Uterus (tissue), 4 donors: ENCODE results near the gene CST7. TPM values are rescaled to one million over a fixed set of nuclear protein-coding genes. Genes with fewer than 3 reads are reported as not detected.

Experiments used
- DNase-seq, 2 donors: peaks; one replicate each; pipeline ENCODE4 v3.0.0-alpha.2; 2019 to 2020
- H3K27ac ChIP-seq, 2 donors: fragments of 200-600 bp; sonication (generic); 1 replicate in 1 of 2; 2 replicates in 1 of 2; pipeline ENCODE4 v1.5.1; 2016 to 2018
- H3K27me3 ChIP-seq, 2 donors: fragments of 200-600 bp; sonication (generic); one replicate each; pipeline ENCODE4 v1.5.1; 2018 to 2019; ENCODE audit warnings: control low read depth in 1 of 2
- H3K36me3 ChIP-seq, 2 donors: fragments of 200-600 bp; sonication (generic); one replicate each; pipeline ENCODE4 v1.5.1; 2019; ENCODE audit warnings: control low read depth in 1 of 2
- H3K4me1 ChIP-seq, 2 donors: fragments of 200-600 bp; sonication (generic); one replicate each; pipeline ENCODE4 v1.5.1; 2018 to 2019; ENCODE audit warnings: control low read depth in 1 of 2
- H3K4me3 ChIP-seq, 2 donors: fragments of 200-600 bp; sonication (generic); 1 replicate in 1 of 2; 2 replicates in 1 of 2; pipeline ENCODE4 v1.5.1; 2018 to 2019; ENCODE audit warnings: mild to moderate bottlenecking in 1 of 2
- H3K9me3 ChIP-seq, 2 donors: fragments of 200-600 bp; sonication (generic); one replicate each; pipeline ENCODE4 v1.5.1; 2019; ENCODE audit warnings: control low read depth in 1 of 2
- CTCF ChIP-seq, 4 experiments: fragments of 200-600 bp in 2 of 4; fragments of 450-650 bp in 2 of 4; sonication (generic) in 2 of 4; IDR thresholded peaks; one replicate each; pipeline ENCODE4 v1.5.1; 2016 to 2019; ENCODE audit warnings: antibody characterized with exemption in 4 of 4, mild to moderate bottlenecking in 2 of 4, moderate library complexity in 1 of 4
- POLR2A ChIP-seq, 2 donors: fragments of 450-650 bp; IDR thresholded peaks; one replicate each; pipeline ENCODE4 v1.6.1; 2016; ENCODE audit warnings: antibody characterized with exemption in 2 of 2, mild to moderate bottlenecking in 1 of 2, moderate library complexity in 1 of 2
- intact Hi-C: fragments of 100-400 bp; cut with DNase I; formaldehyde crosslinking; loops from one replicate; pipeline ENCODE4 v1.15.1; 2023; ENCODE audit warnings: low total_unique reads
- total RNA-seq, 4 donors: library from RNA; depleted of rRNA in 3 of 4; stranded (reverse); fragments of >200 nt in 3 of 4; gene quantifications; one replicate each; pipeline versions ENCODE4 v1.1.0 to v1.2.4, GENCODE V29; 2014 to 2023
- donor health status: DM: yes; HTN: yes; CAD: no.

CST7 gene
- total RNA-seq, 4 donors from 2014 or later: 0.97 to 1.8 (median 1.2) TPM; not detected in 1

- TF ChIP-seq POLR2A (IDR thresholded peaks at IDR 0.05): peak; percentile 95 to 98
- TF ChIP-seq CTCF (IDR thresholded peaks at IDR 0.05): peak in 2 of 4 experiments; percentile 5 to 20
- H3K27me3 ChIP-seq: no peaks in the 10 kb centered on the region
- H3K4me3 ChIP-seq: peak within 1 kb of the TSS; percentile 75 to 94
- no peaks in the 10 kb centered on the region for H3K9me3 ChIP-seq
- peaks cover 0 to 13% of the 10 kb centered on the region in 2 donors for H3K4me1 ChIP-seq
- peak within 1 kb of the TSS; percentile 90 to 94 for H3K27ac ChIP-seq
- H3K36me3 ChIP-seq: no peaks in the 10 kb centered on the region
- intact Hi-C loops: loop anchor here (10.0 kb wide), 1 partner anchor 402 kb away; the partner anchor contains the start of gene ABHD12
- peak; percentile 95 to 96 for DNase-seq
These were observed 43.6 kb downstream of the CST7 start, which contains the start of gene APMAP for GRCh38 chr20:24992487-24993205. APMAP (minus strand) TSS chr20:24992751; CDS start chr20:24992688, 63 bp downstream.

- Histone ChIP-seq H3K4me3 (peak overlapping the region; percentile 75 to 94), H3K27me3 (no peaks in the 10 kb centered on the region), H3K4me1 (peaks cover 0 to 13% of the 10 kb centered on the region in 2 donors), H3K27ac (peak overlapping the region; percentile 90 to 94), H3K36me3 (no peaks in the 10 kb centered on the region), H3K9me3 (no peaks in the 10 kb centered on the region)
- TF ChIP-seq CTCF (IDR thresholded peaks at IDR 0.05): peak; percentile 49 to 59 (median 52)
- no peak for TF ChIP-seq POLR2A (IDR thresholded peaks at IDR 0.05)
- intact Hi-C loops: loop anchor here (2.0 to 10.0 kb wide), 2 partner anchors 71 to 401 kb away; partner anchors contain the start of gene ABHD12
- no peak for DNase-seq
These were observed 44.5 kb downstream of the CST7 start for GRCh38 chr20:24993337-24994185.

GRCh38 chr20:24994186-24994465 lies 45.1 kb downstream of the CST7 start:
- H3K36me3 ChIP-seq: no peaks in the 10 kb centered on the region
- TF ChIP-seq CTCF (IDR thresholded peaks at IDR 0.05) (no peak), POLR2A (IDR thresholded peaks at IDR 0.05) (no peak)
- H3K9me3 ChIP-seq: no peaks in the 10 kb centered on the region
- no peak for DNase-seq
- H3K4me1 ChIP-seq: peaks cover 0 to 13% of the 10 kb centered on the region in 2 donors
- intact Hi-C loops: loop anchor here (2.0 to 10.0 kb wide), 2 partner anchors 71 to 401 kb away; partner anchors contain the start of gene ABHD12
- no peaks in the 10 kb centered on the region for H3K27me3 ChIP-seq
- no peak overlapping the region for H3K27ac ChIP-seq
- H3K4me3 ChIP-seq: no peak overlapping the region

- H3K4me1 ChIP-seq: peaks cover 2 to 13% of the 10 kb centered on the region in 2 donors
- peak; percentile 82 to 86 for DNase-seq
- H3K27me3 ChIP-seq: no peaks in the 10 kb centered on the region
- intact Hi-C loops: loop anchor here (2.0 to 10.0 kb wide), 2 partner anchors 70 to 400 kb away; partner anchors contain the start of gene ABHD12
- H3K4me3 ChIP-seq: peak overlapping the region in 1 of 2 donors; percentile 13
- no peaks in the 10 kb centered on the region for H3K9me3 ChIP-seq
- TF ChIP-seq CTCF (IDR thresholded peaks at IDR 0.05): peak; percentile 94 to 97 (median 95)
- TF ChIP-seq POLR2A (IDR thresholded peaks at IDR 0.05): no peak
- no peaks in the 10 kb centered on the region for H3K36me3 ChIP-seq
- H3K27ac ChIP-seq: peak overlapping the region in 1 of 2 donors; percentile 36
These were observed 45.6 kb downstream of the CST7 start for GRCh38 chr20:24994470-24995368.
